ENCODE measurements around the gene MARCO.
"Not testable (repeated sequence)": the region's sequence is repeated elsewhere in the genome, so short reads cannot be mapped to it uniquely, and the experiment has no call there.

Gene MARCO

GRCh38 chr2:118975133-118975532, 33.1 kb downstream of the MARCO start:
- no peak for DNase-seq

- no peak for DNase-seq
These were observed 36.1 kb downstream of the MARCO start for GRCh38 chr2:118978064-118978463.

- DNase-seq, result no peak
These were observed 37.3 kb downstream of the MARCO start for GRCh38 chr2:118979152-118979861.

- DNase-seq, result no peak
These were observed 38.0 kb downstream of the MARCO start for GRCh38 chr2:118980022-118980421.

- DNase-seq, result no peak
These were observed 38.6 kb downstream of the MARCO start for GRCh38 chr2:118980573-118980972.

- DNase-seq, result no peak
These were observed 39.6 kb downstream of the MARCO start for GRCh38 chr2:118981632-118982031.

GRCh38 chr2:118982039-118982438, 40.0 kb downstream of the MARCO start:
- DNase-seq, result no peak

- no peak for DNase-seq
These were observed 41.1 kb downstream of the MARCO start for GRCh38 chr2:118983133-118983532.

- DNase-seq, result no peak
These were observed 41.9 kb downstream of the MARCO start for GRCh38 chr2:118983915-118984314.

GRCh38 chr2:118986738-118987137, 44.7 kb downstream of the MARCO start:
- no peak for DNase-seq

GRCh38 chr2:118987886-118988285, 45.9 kb downstream of the MARCO start:
- DNase-seq, result no peak

- DNase-seq, result no peak
These were observed 46.7 kb downstream of the MARCO start for GRCh38 chr2:118988706-118989105.

- no peak for DNase-seq
These were observed 47.5 kb downstream of the MARCO start for GRCh38 chr2:118989481-118989880.

- no peak for DNase-seq
These were observed 49.0 kb downstream of the MARCO start for GRCh38 chr2:118990757-118991545.

- DNase-seq, result no peak
These were observed 49.6 kb downstream of the MARCO start for GRCh38 chr2:118991554-118991953.

GRCh38 chr2:118992740-118993391, 50.9 kb downstream of the MARCO start:
- no peak for DNase-seq

GRCh38 chr2:118993392-118993752, 51.4 kb downstream of the MARCO start:
- DNase-seq, result no peak

- DNase-seq, result no peak
These were observed 52.2 kb downstream of the MARCO start for GRCh38 chr2:118994172-118994700.

GRCh38 chr2:118994778-118995177, 52.8 kb downstream of the MARCO start:
- no peak for DNase-seq

- DNase-seq, result not testable (repeated sequence)
These were observed 61.9 kb downstream of the MARCO start for GRCh38 chr2:119003856-119004255.

GRCh38 chr2:119004602-119005001, 62.6 kb downstream of the MARCO start:
- DNase-seq, result no peak

GRCh38 chr2:119005051-119005450, 63.1 kb downstream of the MARCO start:
- no peak for DNase-seq

- no peak for DNase-seq
These were observed 63.6 kb downstream of the MARCO start for GRCh38 chr2:119005555-119005954.

GRCh38 chr2:119006441-119006840, 64.4 kb downstream of the MARCO start:
- DNase-seq, result no peak

Measured in NCI-H510A treated with DMSO at 0.1 percent for 48 hours (cell line).